Measurements from ENCODE around the gene RNASEH2B.

GRCh38 chr13:50945669-50946068 is 36.1 kb downstream of the RNASEH2B start:
- TF ChIP-seq POLR2AphosphoS5 (IDR thresholded peaks at IDR 0.05) (no peak), POLR2A (IDR thresholded peaks at IDR 0.05) (no peak), CTCF (IDR thresholded peaks at IDR 0.05) (no peak), EP300 (IDR thresholded peaks at IDR 0.05; ENCODE audit: low read depth) (no peak)
